MV-4-11 (cell line): ENCODE measurements around the gene GTF2A1.

ENCODE experiments used
- DNase-seq: peaks from one replicate; lab custom pipeline; 2025; lab: John Stamatoyannopoulos, UW

The GTF2A1 gene

DNA sequence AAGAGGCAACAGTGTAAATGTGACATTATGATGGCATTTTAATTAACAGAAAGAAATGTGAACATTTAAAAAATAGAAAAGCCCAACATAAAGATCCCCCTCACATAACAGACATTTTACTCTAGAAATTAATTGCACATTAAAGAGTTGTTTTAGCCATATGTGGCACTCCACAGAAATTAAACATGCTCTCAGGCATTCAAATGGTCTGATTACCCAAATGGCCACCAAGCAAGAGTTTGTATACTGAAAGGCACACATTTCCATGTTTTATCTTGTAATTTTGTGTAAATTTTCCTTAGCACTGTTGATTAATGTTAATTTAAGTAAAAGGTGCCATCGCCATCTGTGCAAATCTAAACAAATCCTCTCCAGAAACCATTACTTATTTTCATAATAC lies 43.5 kb downstream of the GTF2A1 start:
- no peak for DNase-seq

DNA sequence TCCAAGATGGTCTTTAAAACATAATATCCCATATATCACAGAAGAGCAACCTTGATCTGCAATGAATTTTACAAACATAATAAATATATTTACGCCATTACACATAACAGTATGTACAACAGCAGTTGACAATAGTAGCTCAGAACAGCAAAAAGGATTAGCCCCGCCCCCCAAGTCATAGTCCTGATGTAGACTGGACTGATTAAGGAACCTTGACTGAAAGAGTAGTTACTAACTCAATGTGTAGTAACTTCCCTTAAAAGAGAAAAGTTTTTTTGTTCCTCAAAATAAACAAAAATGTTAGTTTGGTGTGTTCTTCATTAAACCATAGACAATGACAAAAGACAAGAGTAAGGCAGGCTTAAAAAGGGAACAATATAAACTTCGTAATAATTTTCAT lies 44.5 kb downstream of the GTF2A1 start:
- peak; percentile 80 for DNase-seq

DNA sequence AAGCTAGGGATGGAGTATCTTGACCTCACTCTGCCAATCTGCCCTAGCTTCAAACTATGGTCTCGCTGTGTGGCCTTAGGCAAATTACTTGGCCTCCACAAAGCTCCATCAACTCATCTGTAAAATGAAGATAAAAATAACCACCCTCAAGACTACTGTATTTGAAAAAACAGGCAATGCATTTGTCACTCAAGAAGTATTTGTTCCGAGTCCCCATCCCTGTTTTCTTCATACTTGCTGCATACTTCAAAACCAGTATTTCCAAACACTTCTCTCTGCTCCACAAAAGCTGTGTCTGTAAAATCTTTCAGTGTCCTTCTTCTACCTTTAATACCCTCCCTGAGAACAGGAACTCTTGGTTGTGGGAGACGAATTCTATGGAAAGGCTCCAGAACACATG lies 47.9 kb downstream of the GTF2A1 start:
- DNase-seq: no peak

DNA sequence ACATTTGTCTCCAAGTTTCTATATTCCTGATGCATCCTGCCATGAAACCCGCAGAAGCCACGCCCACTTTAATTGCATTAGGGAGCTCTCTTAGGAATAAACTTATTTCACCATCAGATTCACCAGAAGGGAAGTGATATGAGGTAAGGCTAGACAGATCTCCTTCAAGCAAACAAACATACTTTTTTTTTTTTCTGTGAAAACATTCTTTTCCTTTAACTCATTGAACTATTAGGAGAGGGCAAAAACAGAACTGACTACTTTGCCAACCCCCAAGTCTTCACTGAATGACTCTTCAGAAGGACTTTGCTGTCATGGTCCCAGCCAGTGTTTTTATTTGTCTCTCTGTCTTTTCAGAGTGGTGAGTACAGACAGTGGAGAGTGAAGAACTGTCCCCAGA lies 48.4 kb downstream of the GTF2A1 start:
- DNase-seq: peak; percentile 34

DNA sequence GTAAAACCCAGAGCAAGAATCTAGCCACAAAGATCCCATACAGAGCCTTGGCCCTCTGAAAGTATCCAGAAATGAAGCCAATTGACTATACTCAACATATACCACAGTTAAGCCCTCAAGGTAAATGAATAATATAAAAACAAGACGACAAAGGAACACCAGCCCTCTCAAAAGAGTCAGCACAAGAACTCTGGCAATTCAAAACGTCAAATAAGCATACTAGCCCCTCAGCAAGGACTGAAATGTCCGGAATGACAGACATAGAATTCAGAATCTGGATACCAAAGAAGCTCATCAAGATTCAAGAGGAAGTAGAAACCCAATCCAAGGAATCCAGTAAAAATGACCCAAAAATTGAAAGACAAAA lies 49.9 kb downstream of the GTF2A1 start:
- no peak for DNase-seq

DNA sequence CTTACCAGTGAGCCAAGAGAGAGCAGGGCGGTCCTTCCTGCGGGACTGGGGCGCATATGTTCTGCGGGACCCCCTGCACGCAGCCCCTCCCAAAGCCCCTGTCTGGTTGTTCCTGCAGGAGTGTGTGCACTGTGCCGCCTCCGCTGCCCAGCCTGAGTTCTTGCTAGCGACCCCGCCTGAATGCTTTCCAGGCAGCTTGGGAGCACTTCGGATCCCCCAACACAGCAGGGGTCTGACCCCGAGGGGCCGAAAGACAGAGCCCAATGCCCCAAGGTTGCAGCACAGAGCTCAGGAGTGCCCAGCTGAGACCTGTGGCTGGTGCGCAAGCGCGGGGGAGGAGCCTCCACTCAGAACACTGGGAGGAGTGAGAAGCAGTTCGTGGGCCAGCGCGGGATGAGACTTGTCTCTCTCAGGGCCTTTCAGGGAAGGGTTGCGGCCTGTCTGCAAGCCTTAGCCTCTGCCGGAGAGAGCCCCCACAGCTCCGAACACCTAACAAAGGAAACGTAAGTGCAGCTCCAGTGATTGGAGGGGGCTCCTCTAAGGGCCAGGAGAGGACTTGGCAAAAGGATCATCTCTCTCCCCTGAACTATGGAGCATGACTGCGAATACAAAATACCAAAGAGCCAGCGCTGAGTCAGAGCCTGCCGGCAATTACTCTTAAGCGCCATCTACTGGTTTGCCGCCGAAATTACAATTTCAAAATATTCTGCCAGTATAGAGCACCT lies 50.5 kb downstream of the GTF2A1 start:
- peak; percentile 90 for DNase-seq

DNA sequence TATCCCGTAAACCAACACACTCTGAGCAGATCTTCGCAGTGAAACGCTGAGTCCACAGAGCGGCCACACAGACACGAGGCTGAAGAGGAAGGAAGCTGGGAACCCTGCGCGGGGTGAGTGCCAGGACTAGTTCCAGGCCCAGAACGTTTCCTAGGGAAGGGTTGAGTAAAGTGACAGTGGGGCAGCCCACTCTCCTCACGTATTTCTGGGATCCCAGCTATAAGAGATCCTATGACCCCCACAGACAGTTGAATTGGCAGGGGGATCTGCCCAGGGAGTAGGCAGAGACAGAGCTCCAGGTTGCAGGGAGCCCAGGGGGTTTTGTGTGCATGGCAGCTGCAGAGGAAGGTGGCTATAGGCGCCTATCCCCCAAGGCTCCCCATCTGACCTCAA lies 51.1 kb downstream of the GTF2A1 start:
- DNase-seq: peak; percentile 64

DNA sequence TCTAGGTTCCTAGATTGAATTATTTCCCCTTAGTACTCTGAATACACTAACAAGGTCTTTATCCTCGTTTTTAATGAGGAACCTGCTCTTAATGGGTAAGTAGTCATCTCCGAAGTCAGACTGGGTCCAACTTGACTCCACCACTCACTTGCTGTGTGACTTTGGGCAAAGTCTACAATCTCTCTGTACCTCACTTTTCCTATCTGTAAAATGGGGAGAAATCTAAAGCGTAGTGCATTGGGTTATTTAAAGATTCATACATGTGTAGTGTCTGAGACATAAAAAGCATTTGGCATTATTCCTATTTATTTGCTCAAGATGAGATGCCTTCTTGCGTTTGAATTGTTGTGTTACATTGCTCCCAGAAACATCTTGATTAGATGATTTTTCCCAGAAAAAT lies 51.5 kb downstream of the GTF2A1 start:
- DNase-seq: no peak

DNA sequence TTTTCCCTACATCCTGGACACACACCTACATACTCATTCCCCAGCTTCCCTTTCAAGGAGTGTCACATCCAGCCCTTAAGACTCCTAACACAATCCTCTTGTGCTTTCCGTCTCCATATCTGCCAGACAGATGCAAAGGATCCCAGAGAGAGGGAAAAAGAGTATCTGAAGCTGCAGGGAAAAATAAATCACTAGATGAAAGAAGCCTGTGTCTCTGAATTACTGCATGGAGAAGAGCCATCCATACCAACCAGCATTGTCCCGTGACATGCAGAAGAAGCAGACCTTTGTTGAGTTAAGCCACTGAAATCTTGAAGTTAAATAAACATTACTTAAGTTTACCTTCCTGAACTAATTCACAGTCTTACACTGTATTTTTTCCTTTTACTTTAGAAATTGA lies 54.6 kb downstream of the GTF2A1 start:
- no peak for DNase-seq

DNA sequence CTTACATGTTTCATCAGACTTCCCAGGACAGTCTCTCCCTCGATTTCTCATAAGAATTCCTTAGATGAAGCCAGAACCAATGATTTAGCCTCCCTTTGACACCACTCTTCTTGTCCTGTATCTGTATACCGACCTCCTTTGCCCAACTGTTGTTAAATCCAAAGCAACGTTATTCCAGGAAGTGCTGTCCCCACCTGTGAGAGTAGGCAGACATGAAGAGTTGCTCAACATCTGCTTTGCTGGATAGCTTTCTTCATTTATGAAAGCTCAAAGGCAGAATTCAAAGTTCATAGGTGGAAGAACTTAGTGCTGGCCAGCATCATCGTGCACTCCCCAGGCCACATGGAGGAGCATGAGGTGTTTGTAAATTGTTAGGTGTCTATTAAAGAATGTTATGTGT lies 55.6 kb downstream of the GTF2A1 start:
- peak; percentile 38 for DNase-seq

DNA sequence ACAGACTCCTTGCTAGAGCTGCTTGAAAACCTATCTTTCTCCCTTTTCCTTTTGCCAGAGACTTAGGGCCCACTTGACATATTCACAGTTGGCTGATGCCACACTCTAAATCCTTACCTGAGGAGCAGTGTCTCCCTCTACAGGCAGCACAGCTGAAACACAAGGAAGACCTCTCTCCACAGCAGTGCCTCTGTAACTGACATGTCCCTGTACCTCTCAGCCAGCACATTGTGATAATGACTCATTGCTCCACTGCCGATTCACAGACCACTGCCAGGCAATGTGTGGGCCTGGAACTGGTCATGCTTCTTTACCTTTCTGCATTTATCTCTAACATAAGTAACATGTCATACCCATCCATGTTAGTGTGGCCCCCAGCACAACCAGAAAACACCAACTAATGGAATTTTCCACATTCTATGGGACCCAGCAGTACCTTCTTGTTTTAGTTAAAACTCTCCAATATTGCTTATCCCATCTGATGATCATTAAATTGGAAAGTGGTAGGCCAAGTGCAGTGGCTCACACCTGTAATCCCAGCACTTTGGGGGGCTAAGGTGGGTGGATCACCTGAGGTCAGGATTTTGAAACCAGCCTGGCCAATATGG lies 56.5 kb downstream of the GTF2A1 start:
- DNase-seq: peak; percentile 91

DNA sequence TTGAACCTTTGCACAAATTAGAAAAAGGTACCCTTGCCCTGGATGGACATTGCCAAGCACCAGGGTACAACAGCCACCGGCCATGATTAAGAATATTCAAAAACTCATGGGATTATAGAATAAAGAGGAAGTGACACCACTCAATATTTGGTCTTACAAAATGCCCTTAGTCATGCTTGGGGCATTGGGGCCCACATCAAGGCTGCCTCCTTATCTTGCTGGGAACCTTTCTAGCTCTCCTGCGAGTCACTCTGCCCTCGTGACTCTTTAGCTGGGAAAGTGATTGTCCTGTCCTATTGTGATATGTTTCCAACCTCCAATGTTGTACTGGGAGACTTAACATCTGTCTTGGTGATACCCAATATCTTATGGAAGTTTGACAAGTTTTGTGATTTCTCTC lies 57.8 kb downstream of the GTF2A1 start:
- peak; percentile 93 for DNase-seq

DNA sequence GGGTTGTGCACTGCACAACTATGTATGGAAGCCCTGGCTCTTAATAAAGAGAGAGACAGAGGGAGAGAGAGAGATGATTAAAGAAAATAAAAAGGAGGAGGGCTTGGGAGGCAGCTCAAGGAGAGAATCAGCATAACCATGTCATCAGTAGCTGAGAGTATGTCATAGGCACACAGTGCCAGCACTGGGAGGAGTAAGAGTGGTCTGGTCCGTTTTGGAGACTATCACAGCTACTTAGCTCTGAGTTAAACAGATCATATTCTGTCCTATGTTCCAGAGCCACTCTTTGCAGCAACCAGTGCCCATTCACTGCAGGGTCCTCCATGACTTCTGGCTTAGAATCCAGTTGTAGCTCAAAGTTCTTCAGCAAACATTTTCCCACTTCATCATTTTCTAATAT lies 59.0 kb downstream of the GTF2A1 start:
- no peak for DNase-seq

DNA sequence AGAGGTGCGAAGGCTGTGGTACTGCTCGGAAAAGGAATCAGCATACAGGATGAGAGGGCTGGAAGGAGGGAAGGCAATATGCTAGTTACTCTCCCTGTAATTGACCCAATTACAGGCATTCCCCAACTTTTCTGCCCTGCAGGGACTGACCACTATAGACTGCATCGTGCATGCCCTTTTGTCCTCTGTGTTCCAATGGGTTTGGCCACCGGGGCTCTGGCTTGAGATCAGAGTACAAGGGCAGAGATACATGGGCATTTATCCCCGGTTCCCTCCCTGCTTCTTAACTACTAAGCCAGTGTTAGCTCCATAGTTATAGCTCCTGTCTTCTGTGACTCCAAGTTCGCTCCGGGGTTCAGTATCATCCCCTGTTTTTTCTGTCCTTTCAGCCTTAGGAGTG lies 59.7 kb downstream of the GTF2A1 start:
- DNase-seq: no peak

DNA sequence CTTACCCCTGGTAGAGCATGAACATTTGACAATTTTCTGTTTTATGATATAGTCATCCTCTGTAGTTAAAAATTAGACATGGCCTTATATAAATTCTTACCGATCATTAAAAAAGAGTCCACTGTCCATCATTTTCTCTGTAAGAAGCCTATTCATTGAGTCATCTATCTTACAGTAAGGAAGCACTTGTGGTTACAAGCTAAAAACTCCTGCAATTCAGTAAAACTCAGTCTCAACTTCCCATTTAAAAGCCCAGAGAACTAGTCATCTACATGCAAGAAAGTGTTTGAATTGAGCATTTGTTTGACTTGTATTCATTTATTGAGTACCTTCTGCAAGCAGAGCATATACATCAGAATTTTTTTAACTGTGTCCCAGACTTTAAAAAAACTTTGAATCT lies 63.3 kb downstream of the GTF2A1 start:
- DNase-seq: peak; percentile 90

DNA sequence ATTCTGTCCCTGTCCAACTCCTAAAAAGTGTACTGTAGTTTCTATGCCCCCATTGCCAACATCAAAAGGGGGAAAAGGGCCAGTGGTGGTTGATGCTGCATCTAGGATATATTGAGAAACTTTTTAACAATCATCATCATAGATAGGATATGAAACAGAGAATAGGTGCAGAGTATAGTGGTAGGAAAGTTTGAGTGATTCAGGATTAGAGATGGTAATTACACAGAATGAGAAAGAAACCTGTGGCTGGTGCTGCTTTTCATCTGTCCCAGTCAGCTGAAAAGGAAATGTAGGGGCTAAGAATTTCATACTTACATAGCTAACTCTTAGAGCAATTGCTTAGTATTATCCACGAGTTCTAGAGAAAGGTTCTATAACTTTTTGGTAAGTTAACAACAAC lies 67.6 kb downstream of the GTF2A1 start:
- no peak for DNase-seq

DNA sequence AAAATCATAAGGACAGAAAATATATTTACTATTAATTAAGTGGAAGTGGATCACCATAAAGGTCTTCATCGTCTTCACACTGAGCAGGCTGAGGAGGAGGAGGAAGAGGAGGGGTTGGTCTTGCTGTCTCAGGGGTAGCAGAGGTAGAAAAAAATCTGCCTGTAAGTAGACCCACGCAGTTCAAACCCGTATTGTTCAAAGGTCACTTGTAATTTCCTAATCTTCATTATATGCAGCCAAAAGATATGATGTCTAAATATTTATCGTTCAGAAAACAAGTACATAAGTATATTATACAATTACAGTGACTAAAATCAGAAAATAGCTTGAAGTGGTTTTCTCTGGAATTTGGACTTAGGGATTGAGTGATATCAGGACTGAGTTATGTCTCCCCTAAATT lies 72.1 kb downstream of the GTF2A1 start:
- no peak for DNase-seq

DNA sequence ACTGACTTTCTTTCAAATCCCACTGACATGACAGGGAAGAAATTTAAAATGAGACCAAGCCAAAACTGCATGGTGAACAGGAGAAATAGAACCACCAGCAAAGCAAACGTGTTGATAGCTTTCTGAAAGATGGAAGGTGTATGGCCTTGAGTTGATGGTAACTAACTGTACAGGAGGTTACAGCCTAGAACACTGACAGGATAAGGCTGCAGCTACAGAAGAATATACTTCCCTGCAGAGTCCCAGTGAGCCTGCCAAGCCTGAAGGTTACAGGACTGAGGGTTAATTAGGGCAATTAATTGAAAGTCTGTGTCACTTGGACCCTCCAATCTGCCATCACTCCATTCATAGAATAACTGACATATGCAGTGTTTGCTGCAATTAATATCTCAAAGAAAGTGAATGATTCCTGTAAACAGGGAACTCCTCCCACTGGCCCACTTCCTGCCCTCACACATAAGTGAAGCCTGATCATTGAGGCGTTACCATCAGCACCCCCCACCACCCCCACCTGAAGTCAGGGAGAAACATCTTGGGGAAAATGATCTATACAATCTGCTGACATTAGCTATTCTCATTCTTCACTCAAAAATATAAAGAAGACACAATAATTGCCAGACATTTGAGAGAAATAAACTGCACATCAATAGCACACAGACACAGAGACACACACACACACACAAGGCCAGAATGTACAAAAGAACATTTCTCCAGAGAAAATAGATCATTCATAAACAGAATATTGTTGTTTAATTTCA lies 73.4 kb downstream of the GTF2A1 start:
- no peak for DNase-seq

DNA sequence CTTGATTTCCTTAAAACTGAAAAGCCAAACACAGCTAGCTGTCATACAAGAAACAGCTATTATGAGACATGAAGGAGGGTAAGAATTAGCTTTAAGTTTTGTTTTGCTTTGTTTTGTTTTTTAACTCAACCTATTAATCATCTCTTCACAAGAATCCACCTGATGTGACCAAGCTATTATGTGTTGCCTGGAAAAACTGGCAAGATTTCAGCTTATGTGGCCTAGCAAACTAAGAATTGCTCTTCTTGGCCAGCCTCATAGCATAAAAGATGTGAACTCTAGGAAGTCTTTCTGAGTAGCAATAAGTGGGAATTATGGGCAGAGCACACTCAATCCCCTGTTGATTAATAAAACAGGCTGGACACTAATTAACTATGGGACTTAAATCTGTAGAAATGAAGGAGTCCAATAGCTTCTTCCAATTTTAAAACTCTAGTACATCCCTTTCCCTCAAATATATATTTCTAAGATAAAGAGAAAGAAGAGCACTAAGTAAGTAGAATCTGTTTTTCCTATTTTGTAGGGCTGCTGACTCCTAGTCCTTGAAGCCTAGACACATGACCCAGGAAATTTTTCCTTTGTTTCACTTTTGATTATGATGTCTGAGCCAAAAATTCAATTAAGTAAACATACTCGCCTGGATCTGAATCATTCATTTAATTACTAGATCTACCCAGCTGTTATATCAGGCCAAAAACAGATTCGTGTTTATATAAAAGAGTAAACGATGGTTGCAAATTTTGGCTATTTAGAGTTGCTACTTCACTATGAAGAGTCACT lies 75.7 kb downstream of the GTF2A1 start:
- DNase-seq: no peak

DNA sequence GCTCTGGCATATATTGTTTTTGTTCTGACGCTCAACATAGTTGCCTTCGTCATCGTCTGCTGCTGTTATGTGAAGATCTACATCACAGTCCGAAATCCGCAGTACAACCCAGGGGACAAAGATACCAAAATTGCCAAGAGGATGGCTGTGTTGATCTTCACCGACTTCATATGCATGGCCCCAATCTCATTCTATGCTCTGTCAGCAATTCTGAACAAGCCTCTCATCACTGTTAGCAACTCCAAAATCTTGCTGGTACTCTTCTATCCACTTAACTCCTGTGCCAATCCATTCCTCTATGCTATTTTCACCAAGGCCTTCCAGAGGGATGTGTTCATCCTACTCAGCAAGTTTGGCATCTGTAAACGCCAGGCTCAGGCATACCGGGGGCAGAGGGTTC lies 77.0 kb downstream of the GTF2A1 start:
- DNase-seq: no peak

DNA sequence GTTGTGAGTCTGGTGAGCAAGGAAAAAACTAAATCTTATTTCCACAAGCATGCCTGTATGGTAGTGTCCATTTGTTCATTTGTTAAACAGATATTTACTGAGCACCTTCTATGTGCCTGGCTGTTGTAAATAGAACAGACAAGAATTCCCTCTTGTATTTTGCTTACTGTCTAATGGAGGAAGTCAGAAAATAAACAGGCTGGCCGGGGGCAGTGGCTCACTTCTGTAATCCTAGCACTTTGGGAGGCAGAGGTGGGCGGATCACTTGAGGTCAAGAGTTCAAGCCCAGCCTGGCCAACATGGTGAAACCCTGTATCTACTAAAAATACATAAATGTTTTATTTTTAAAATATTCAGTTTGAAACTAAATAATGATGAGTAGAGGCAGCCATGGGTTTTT lies 79.3 kb downstream of the GTF2A1 start:
- peak; percentile 78 for DNase-seq

DNA sequence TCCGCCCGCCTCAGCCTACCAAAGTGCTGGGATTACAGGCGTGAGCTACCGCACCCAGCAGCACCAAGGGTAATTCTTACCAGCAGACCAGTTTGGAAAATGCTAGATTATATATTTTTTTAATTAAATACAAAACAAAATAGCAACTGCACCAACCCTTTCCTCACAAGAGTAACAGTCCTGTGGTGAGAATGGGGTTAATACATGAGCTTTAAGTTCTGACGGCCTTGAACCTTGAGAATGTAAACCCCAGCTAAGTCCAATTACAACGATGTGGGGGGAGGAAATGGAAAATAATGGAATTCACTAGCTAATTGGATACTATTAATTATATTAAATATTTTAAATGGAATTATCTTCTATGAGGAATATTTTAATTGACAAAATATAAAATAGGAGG lies 82.3 kb downstream of the GTF2A1 start:
- DNase-seq: no peak

DNA sequence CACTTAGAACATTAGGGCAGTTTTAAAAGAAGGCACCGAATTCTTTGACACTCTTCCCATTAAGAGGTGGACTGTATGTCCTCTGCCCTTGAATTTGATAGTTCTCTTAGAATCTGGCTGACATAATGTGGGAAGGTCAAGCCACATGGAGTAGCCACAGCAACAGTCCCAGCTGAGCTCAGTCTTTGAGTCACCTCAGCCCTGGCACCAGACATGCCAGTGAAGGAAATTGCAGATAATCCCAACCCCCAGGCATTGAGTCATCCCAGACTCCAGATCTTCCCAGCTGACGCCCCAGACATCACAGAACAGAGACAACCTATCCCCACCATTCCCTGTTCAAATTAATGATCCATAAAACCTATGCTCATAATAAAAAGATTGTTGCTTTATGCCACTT lies 83.4 kb downstream of the GTF2A1 start:
- DNase-seq: peak; percentile 51
